Endothelial cell (in vitro differentiated cells): ENCODE measurements around the gene MRPS11. TPM values are rescaled to one million over a fixed set of nuclear protein-coding genes. Genes with fewer than 3 reads are reported as not detected.

ENCODE experiments used
- DNase-seq: peaks from one replicate; pipeline ENCODE4 v3.0.0; 2021; ENCODE audit warnings: low spot score
- H3K27ac Mint-ChIP-seq: one replicate; pipeline ENCODE4 v1.8.0; 2021; ENCODE audit warnings: mixed read lengths, inconsistent platforms; ENCODE audit not compliant: unreplicated experiment
- H3K27me3 Mint-ChIP-seq: one replicate; pipeline ENCODE4 v1.8.0; 2021; ENCODE audit warnings: mild to moderate bottlenecking, moderate library complexity, mixed read lengths, inconsistent platforms; ENCODE audit not compliant: unreplicated experiment
- H3K36me3 Mint-ChIP-seq: one replicate; pipeline ENCODE4 v1.8.0; 2021; ENCODE audit warnings: mild to moderate bottlenecking, low read depth, mixed read lengths, inconsistent platforms; ENCODE audit not compliant: unreplicated experiment
- H3K4me1 Mint-ChIP-seq: one replicate; pipeline ENCODE4 v1.8.0; 2021; ENCODE audit warnings: mild to moderate bottlenecking, mixed read lengths, inconsistent platforms; ENCODE audit not compliant: unreplicated experiment
- H3K4me3 Mint-ChIP-seq: one replicate; pipeline ENCODE4 v1.8.0; 2021; ENCODE audit warnings: mild to moderate bottlenecking, mixed read lengths, inconsistent platforms; ENCODE audit not compliant: unreplicated experiment
- H3K9me3 Mint-ChIP-seq: one replicate; pipeline ENCODE4 v1.8.0; 2021; ENCODE audit warnings: mixed read lengths, inconsistent platforms; ENCODE audit not compliant: unreplicated experiment
- total RNA-seq: library from RNA; stranded (reverse); fragmentation: NEBNext Ultra II Directional; extraction: Animal tissue kit (Norgen Biotek cat#: 25700); gene quantifications from one replicate; pipeline ENCODE4 v1.2.1, GENCODE V29; 2021; ENCODE audit not compliant: unreplicated experiment
- TF ChIP-seq, protein P1 (sequence below): fragments of 200-600 bp; sonication (generic); IDR thresholded peaks from one replicate; pipeline ENCODE4 v1.5.0; 2021; ENCODE audit warnings: antibody characterized with exemption; ENCODE audit not compliant: unreplicated experiment

MRPS11 gene
- total RNA-seq, 1 donor from 2014 or later: 42.9 TPM

DNA sequence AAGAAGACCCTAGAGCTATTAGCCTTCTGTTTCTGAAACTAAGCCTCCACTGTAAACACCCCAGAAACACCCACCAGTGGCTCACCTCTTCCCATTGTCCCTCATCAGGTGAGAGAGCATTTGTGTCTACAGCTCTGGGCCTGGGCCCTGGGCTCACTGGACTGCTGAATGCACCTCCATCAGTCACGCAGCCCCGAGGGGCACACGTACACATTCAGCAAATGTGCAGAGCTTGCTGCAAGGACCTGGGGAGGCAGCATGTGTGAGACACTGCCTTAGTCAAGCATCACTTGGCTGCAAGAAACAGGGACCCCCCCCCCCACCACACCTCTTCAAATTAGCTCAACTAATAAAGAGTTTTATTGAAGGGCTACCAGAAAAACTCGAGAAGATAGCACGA is 29.3 kb upstream of the MRPS11 start:
- Mint-ChIP-seq H3K36me3 (no peaks in the 10 kb centered on the region), H3K27me3 (peaks cover 8% of the 10 kb centered on the region), H3K27ac (no peak overlapping the region), H3K4me1 (no peaks in the 10 kb centered on the region), H3K9me3 (no peaks in the 10 kb centered on the region), H3K4me3 (no peak overlapping the region)
- TF ChIP-seq, protein P1, sequence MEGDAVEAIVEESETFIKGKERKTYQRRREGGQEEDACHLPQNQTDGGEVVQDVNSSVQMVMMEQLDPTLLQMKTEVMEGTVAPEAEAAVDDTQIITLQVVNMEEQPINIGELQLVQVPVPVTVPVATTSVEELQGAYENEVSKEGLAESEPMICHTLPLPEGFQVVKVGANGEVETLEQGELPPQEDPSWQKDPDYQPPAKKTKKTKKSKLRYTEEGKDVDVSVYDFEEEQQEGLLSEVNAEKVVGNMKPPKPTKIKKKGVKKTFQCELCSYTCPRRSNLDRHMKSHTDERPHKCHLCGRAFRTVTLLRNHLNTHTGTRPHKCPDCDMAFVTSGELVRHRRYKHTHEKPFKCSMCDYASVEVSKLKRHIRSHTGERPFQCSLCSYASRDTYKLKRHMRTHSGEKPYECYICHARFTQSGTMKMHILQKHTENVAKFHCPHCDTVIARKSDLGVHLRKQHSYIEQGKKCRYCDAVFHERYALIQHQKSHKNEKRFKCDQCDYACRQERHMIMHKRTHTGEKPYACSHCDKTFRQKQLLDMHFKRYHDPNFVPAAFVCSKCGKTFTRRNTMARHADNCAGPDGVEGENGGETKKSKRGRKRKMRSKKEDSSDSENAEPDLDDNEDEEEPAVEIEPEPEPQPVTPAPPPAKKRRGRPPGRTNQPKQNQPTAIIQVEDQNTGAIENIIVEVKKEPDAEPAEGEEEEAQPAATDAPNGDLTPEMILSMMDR: no peak
- DNase-seq: no peak

DNA sequence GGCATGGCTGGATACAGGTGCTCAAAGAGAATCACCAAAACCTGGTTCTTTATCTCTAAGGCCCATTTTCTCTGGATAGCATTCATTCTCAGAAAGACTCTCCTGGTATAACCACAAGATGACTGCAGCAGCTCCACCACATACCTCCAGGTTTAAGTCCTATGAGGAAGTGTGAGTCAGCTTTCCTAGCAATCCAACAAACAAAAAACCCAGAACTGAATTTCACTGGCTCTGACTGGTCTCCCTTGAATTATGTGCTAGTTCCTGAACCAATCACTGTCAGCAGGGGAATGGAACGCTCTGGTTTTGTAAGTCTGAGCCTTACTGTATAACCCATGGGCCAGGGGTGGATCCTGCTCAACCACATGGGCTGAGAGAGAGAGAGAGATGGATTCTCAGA is 27.5 kb upstream of the MRPS11 start:
- H3K27me3 Mint-ChIP-seq: peaks cover 8% of the 10 kb centered on the region
- no peak for DNase-seq
- TF ChIP-seq, protein P1: no peak
- no peaks in the 10 kb centered on the region for H3K9me3 Mint-ChIP-seq
- no peak overlapping the region for H3K4me3 Mint-ChIP-seq
- no peaks in the 10 kb centered on the region for H3K36me3 Mint-ChIP-seq
- no peak overlapping the region for H3K27ac Mint-ChIP-seq
- no peaks in the 10 kb centered on the region for H3K4me1 Mint-ChIP-seq

DNA sequence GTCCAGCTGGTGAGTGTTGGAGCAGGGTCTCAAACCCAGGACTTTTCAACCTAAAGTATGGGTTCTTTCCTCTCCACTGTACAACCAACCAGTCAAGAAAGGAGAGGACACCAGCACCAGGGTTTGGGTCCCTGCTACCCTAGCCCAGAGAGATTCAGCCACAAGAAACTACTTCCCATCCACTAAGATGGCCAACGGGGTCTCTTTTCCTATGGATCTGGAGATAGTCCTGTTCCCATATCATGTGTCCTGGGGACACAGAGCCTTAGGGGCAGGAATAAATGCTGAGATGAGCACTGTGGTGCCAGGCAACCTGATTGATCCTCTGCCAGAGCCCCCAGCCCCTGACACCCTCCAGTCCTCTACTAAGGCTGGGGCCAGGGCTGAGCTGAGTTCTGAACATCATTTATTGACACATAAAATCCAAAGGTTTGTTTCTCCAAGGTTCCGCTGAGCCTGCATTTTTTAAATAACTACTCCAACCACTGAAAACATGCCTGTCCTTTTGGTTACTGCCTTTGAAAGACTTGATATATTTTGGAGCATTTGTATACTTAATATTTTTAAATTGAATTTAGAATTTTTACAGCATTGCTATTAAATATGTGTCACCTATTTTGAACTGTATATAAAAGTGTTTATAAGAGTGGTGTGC is 26.3 kb upstream of the MRPS11 start:
- no peaks in the 10 kb centered on the region for H3K4me1 Mint-ChIP-seq
- TF ChIP-seq, protein P1: no peak
- peaks cover 6% of the 10 kb centered on the region for H3K27me3 Mint-ChIP-seq
- no peaks in the 10 kb centered on the region for H3K36me3 Mint-ChIP-seq
- DNase-seq: no peak
- H3K27ac Mint-ChIP-seq: no peak overlapping the region
- no peaks in the 10 kb centered on the region for H3K9me3 Mint-ChIP-seq
- no peak overlapping the region for H3K4me3 Mint-ChIP-seq

DNA sequence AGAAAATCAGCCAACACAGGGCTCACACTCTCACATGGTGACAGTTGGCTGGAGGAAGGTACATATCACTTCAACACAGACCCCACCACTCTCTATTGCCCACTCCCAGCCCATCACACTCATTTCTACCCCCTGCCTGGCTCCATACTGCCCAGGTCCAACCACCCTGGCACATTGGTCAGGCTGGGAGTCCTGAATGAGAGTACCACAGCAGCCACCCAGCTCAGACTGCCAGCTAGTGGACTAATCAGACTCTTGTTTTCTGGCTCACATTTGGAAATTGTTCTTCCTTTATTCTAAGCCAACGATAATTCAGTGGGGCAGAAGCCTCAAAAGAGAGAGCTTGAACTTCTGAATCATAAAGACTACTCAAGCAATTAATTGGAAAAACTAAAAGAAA is 20.3 kb upstream of the MRPS11 start:
- no peaks in the 10 kb centered on the region for H3K9me3 Mint-ChIP-seq
- no peak for DNase-seq
- H3K4me3 Mint-ChIP-seq: no peak overlapping the region
- no peak overlapping the region for H3K27ac Mint-ChIP-seq
- no peaks in the 10 kb centered on the region for H3K4me1 Mint-ChIP-seq
- no peaks in the 10 kb centered on the region for H3K36me3 Mint-ChIP-seq
- TF ChIP-seq, protein P1: no peak
- no peaks in the 10 kb centered on the region for H3K27me3 Mint-ChIP-seq

DNA sequence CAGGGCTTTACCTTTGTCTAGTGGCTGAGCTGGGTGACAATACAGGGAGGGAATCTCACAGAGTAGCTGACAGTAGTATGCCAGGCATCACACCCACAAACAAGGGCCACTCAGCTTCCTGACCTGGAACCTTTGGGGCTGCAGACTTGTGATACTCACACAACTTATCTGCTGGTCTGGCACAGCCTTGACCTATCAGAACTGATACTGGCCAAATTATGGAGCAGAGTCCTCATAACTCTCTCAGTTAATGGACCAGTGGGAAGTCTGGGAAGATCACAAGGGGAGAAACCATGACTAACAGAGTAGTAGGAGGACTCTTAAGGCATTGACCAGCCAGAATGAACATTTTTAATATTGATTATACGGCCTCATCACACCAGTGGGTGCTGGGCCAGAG is 19.8 kb upstream of the MRPS11 start:
- TF ChIP-seq, protein P1: no peak
- Mint-ChIP-seq H3K9me3 (no peaks in the 10 kb centered on the region), H3K27me3 (no peaks in the 10 kb centered on the region), H3K36me3 (no peaks in the 10 kb centered on the region), H3K4me3 (no peak overlapping the region), H3K27ac (no peak overlapping the region), H3K4me1 (no peaks in the 10 kb centered on the region)
- no peak for DNase-seq
